Gastroesophageal sphincter (tissue), 4 donors: ENCODE measurements around the gene PURA. TPM values are rescaled to one million over a fixed set of nuclear protein-coding genes. Genes with fewer than 3 reads are reported as not detected.

Experiments used
- ATAC-seq: fragments of 150-250 bp; one replicate; pipeline ENCODE4 v1.9.1; 2016; ENCODE audit warnings: mild to moderate bottlenecking, moderate library complexity
- H3K27ac ChIP-seq, 4 donors: fragments of 200-600 bp; sonication (generic) in 3 of 4; 1 replicate in 3 of 4; 2 replicates in 1 of 4; pipeline ENCODE4 v1.5.1; 2016 to 2019
- H3K27me3 ChIP-seq: fragments of 200-600 bp; sonication (generic); one replicate; pipeline ENCODE4 v1.5.1; 2019
- H3K36me3 ChIP-seq, 2 donors: fragments of 200-600 bp; sonication (generic); one replicate each; pipeline ENCODE4 v1.5.1; 2019; ENCODE audit warnings: control low read depth in 1 of 2
- H3K4me1 ChIP-seq, 3 donors: fragments of 200-600 bp; sonication (generic); 1 replicate in 2 of 3; 2 replicates in 1 of 3; pipeline ENCODE4 v1.5.1; 2016 to 2019; ENCODE audit warnings: control low read depth in 2 of 3
- H3K4me3 ChIP-seq, 2 donors: fragments of 200-600 bp; sonication (generic); one replicate each; pipeline ENCODE4 v1.5.1; 2019; ENCODE audit warnings: mild to moderate bottlenecking in 1 of 2, moderate library complexity in 1 of 2
- H3K9me3 ChIP-seq, 3 donors: fragments of 200-600 bp; sonication (generic); one replicate each; pipeline ENCODE4 v1.5.1; 2017 to 2019; ENCODE audit warnings: control low read depth in 2 of 3
- EP300 ChIP-seq: sonication (generic); formaldehyde crosslinking; IDR thresholded peaks from one replicate; pipeline ENCODE4 v1.6.1; 2017; ENCODE audit warnings: antibody characterized with exemption, mild to moderate bottlenecking
- POLR2A ChIP-seq, 2 donors: fragments of 450-650 bp; IDR thresholded peaks; one replicate each; pipeline ENCODE4 v1.6.1; 2017; ENCODE audit warnings: antibody characterized with exemption in 2 of 2, mild to moderate bottlenecking in 2 of 2, moderate library complexity in 1 of 2
- POLR2AphosphoS5 ChIP-seq: sonication (generic); formaldehyde crosslinking; IDR thresholded peaks from one replicate; pipeline ENCODE4 v1.6.1; 2017; ENCODE audit warnings: antibody characterized with exemption
- WGBS, 2 donors: methylation state at CpG; one replicate each; pipeline ENCODE4 v1.1.5; 2018; ENCODE audit warnings: low coverage in 1 of 2; 5-methylcytosine and 5-hydroxymethylcytosine counted together
- total RNA-seq, 4 donors: library from RNA; depleted of rRNA; stranded (reverse); fragments of >200 nt; gene quantifications; one replicate each; pipeline ENCODE4 v1.1.0, GENCODE V29; 2016
- TF ChIP-seq, protein P1 (sequence below), 4 experiments: fragments of 200-600 bp in 2 of 4; fragments of 450-650 bp in 2 of 4; sonication (generic) in 1 of 4; IDR thresholded peaks; one replicate each; pipeline ENCODE4 v1.5.1; 2017 to 2019; ENCODE audit warnings: antibody characterized with exemption in 4 of 4, mild to moderate bottlenecking in 2 of 4, moderate library complexity in 2 of 4

PURA gene
- total RNA-seq, 4 donors from 2014 or later = 38.0 to 61.0 (median 49.1) TPM

- peak overlapping the region in 1 of 2 donors; percentile 52 for H3K4me3 ChIP-seq
- no peaks in the 10 kb centered on the region for H3K27me3 ChIP-seq
- 86 to 88% methylated on average over 2 of the region's 3 CpGs for WGBS, 2 donors
- TF ChIP-seq EP300 (no peak), POLR2A (IDR thresholded peaks at IDR 0.05) (no peak), POLR2AphosphoS5 (no peak)
- TF ChIP-seq, protein P1, sequence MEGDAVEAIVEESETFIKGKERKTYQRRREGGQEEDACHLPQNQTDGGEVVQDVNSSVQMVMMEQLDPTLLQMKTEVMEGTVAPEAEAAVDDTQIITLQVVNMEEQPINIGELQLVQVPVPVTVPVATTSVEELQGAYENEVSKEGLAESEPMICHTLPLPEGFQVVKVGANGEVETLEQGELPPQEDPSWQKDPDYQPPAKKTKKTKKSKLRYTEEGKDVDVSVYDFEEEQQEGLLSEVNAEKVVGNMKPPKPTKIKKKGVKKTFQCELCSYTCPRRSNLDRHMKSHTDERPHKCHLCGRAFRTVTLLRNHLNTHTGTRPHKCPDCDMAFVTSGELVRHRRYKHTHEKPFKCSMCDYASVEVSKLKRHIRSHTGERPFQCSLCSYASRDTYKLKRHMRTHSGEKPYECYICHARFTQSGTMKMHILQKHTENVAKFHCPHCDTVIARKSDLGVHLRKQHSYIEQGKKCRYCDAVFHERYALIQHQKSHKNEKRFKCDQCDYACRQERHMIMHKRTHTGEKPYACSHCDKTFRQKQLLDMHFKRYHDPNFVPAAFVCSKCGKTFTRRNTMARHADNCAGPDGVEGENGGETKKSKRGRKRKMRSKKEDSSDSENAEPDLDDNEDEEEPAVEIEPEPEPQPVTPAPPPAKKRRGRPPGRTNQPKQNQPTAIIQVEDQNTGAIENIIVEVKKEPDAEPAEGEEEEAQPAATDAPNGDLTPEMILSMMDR (IDR thresholded peaks at IDR 0.05) = no peak
- ATAC-seq = no peak
- H3K27ac ChIP-seq = no peak overlapping the region
- no peaks in the 10 kb centered on the region for H3K9me3 ChIP-seq
- H3K36me3 ChIP-seq = no peaks in the 10 kb centered on the region
- peaks cover 0 to 52% (median 26%) of the 10 kb centered on the region in 3 donors for H3K4me1 ChIP-seq
These were observed 31.3 kb downstream of the PURA start for GRCh38 chr5:140145256-140145655.

GRCh38 chr5:140145818-140146522 is 32.1 kb downstream of the PURA start:
- no peaks in the 10 kb centered on the region for H3K36me3 ChIP-seq
- H3K27ac ChIP-seq = peak overlapping the region in 2 of 4 donors; percentile 18 to 58
- H3K4me3 ChIP-seq = peak overlapping the region; percentile 11 to 52
- H3K9me3 ChIP-seq = no peaks in the 10 kb centered on the region
- TF ChIP-seq POLR2AphosphoS5 (no peak), EP300 (no peak)
- TF ChIP-seq, protein P1 (IDR thresholded peaks at IDR 0.05) = peak in 3 of 4 experiments; percentile 79 to 92 (median 86)
- WGBS, 2 donors = 2 to 27% methylated on average over 3 to 7 of the region's 64 CpGs
- peaks cover 0 to 45% (median 22%) of the 10 kb centered on the region in 3 donors for H3K4me1 ChIP-seq
- no peaks in the 10 kb centered on the region for H3K27me3 ChIP-seq
- ATAC-seq = peak; percentile 90

DNA sequence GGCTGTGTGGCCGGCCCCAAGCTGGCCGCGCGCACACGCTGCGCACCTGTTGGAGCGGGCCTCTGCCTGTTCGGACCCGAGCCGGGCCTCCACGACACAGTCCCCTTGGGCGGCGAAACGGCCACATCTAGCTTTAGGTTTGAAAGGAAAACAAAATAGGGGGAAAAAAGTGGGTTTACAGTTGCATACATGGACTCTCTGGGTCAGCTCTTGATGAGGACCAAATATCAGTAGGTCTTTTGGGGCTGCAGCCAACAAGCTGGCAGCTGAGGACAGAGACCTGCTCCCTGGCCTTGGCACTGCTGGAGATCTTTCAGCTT is 32.6 kb downstream of the PURA start:
- Histone ChIP-seq H3K27me3 (no peaks in the 10 kb centered on the region), H3K36me3 (no peaks in the 10 kb centered on the region), H3K27ac (peak overlapping the region in 1 of 4 donors; percentile 58), H3K4me3 (peak overlapping the region in 1 of 2 donors; percentile 52), H3K4me1 (peaks cover 0 to 40% (median 17%) of the 10 kb centered on the region in 3 donors), H3K9me3 (no peaks in the 10 kb centered on the region)
- no CpG with 5 or more reads among the region's 14 CpGs for WGBS, 2 donors
- no peak for ATAC-seq
- TF ChIP-seq, protein P1 (IDR thresholded peaks at IDR 0.05) = no peak
- TF ChIP-seq POLR2AphosphoS5 (no peak), EP300 (no peak), POLR2A (IDR thresholded peaks at IDR 0.05) (no peak)

GRCh38 chr5:140147460-140147859 is 33.6 kb downstream of the PURA start:
- ATAC-seq = no peak
- no peak overlapping the region for H3K27ac ChIP-seq
- no peak overlapping the region for H3K4me3 ChIP-seq
- TF ChIP-seq EP300 = no peak
- TF ChIP-seq, protein P1 (IDR thresholded peaks at IDR 0.05) = no peak
- no peak for TF ChIP-seq POLR2AphosphoS5
- no peak for TF ChIP-seq POLR2A (IDR thresholded peaks at IDR 0.05)
- H3K4me1 ChIP-seq = peaks cover 0 to 33% (median 13%) of the 10 kb centered on the region in 3 donors
- no peaks in the 10 kb centered on the region for H3K36me3 ChIP-seq
- WGBS, 2 donors = 88% methylated on average over 1 of the region's 1 CpG; no CpG with 5 or more reads in 1 of the 2 donors
- no peaks in the 10 kb centered on the region for H3K27me3 ChIP-seq
- H3K9me3 ChIP-seq = no peaks in the 10 kb centered on the region

DNA sequence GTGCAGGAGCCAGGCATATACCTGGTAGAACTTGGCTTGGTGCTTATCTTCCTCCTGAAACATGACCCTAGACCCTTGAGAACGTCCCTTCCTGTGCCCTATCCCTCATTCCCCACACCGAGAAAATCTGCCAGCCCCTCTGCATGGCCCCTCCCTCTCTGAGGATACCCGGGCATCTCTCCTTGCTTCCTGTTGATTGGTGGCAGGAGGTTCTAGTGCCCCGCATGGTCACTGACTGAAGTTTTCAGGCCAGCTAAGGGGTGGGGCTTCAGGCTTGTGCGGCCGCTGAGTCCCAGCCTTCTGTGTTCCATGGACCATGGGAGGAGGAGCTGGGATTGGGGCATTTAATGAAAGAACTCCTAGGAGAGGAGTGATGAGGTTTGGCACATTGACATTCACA is 34.6 kb downstream of the PURA start:
- no peak for ATAC-seq
- TF ChIP-seq EP300 = no peak
- no peak for TF ChIP-seq POLR2AphosphoS5
- TF ChIP-seq, protein P1 (IDR thresholded peaks at IDR 0.05) = no peak
- no peak for TF ChIP-seq POLR2A (IDR thresholded peaks at IDR 0.05)
- Histone ChIP-seq H3K4me1 (peaks cover 0 to 42% (median 13%) of the 10 kb centered on the region in 3 donors), H3K27me3 (no peaks in the 10 kb centered on the region), H3K9me3 (no peaks in the 10 kb centered on the region), H3K4me3 (no peak overlapping the region), H3K27ac (no peak overlapping the region), H3K36me3 (no peaks in the 10 kb centered on the region)
- WGBS, 2 donors = 42 to 66% methylated on average over 4 to 6 of the region's 6 CpGs
